GM21447 (cell line): ENCODE results near the gene PRKCE.

Source experiments
- ATAC-seq: cut with Tn5 transposase; IDR thresholded peaks from one replicate; pipeline ENCODE4 v1.9.1; 2021; ENCODE audit not compliant: unreplicated experiment

Gene PRKCE

GRCh38 chr2:45979065-45979464, 327.6 kb downstream of the PRKCE start:
- ATAC-seq: no peak

DNA sequence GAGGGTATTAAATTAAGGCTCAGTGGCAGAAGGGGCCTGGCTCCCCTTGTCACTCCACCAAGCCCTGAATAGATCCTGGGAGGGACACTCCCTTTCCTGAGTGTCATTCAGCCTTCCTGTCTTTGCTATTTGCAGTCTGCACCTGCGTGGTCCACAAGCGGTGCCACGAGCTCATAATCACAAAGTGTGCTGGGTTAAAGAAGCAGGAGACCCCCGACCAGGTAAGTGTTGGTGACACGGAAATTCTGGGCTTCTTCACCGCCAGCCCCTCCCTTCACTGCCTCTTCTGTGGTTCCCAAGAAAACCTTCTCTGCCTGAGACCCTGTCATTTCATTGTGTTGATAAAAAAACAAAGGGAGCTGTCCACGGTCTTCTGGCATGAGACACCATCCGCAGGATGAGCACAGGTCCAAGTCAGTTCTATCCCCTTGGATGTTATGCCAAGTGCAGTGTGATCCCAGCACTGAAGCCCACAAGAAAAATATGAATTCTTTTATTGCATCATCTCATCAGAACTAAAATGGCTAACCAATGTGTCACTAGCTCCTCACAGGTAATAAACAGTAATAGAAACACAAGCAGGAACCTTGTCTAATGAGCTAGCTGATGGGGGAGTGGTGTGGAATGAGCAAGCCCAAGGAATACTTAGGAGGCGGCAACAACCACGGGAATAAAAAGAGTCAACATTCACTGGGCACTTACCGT, 328.8 kb downstream of the PRKCE start:
- ATAC-seq: no peak

DNA sequence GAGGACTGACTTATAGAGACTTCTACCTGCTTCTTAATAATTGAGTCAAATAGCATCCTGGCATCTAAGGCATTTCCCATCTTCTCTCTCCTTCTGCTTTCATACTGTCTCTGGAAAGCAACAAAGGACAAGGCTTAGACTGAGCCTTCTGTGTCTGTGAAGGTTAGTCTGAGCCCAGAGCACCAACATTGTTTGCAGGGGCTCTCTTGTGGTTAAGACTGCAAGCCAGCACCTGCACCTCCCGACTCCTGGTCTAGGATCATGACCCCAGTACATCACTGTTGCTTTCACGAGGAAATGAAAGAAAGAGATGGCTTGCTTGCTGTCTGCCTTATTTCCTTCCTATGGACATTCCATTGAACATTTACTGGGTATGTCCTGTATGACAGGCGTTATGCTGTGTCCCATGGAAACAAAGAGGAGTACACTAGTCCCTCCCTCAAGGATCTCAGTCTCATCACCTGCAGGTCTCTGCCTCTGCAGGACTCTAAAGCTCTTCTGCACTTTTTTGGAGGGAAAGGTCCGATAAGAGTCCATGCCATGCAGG, 330.0 kb downstream of the PRKCE start:
- ATAC-seq: no peak

- no peak for ATAC-seq
Measured at GRCh38 chr2:45982096-45982495, 330.6 kb downstream of the PRKCE start.

DNA sequence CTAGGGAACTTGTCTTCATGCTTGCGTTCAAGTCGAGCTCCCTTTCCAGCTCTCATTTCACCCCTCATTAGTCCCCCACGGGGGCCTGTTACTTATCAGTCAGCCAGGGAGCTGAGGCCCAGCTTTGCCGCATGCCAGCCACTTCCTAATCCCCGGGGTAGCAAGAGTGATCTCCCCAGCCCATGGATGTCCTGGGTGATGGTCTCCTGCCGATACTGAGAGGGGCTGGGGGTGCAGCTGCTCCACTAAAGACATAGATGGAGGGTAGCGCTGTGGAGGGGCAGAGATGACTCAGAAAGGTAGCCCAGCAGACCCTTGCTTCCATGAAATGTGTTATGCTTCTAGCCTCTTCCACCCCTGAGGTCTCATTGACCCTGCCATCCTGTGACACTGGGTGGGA, 331.7 kb downstream of the PRKCE start:
- ATAC-seq: no peak

- ATAC-seq: no peak
Measured at GRCh38 chr2:45984366-45984765, 332.9 kb downstream of the PRKCE start.

- ATAC-seq: no peak
Measured at GRCh38 chr2:45984896-45985473, 333.5 kb downstream of the PRKCE start.

- no peak for ATAC-seq
Measured at GRCh38 chr2:45986509-45986908, 335.0 kb downstream of the PRKCE start.

DNA sequence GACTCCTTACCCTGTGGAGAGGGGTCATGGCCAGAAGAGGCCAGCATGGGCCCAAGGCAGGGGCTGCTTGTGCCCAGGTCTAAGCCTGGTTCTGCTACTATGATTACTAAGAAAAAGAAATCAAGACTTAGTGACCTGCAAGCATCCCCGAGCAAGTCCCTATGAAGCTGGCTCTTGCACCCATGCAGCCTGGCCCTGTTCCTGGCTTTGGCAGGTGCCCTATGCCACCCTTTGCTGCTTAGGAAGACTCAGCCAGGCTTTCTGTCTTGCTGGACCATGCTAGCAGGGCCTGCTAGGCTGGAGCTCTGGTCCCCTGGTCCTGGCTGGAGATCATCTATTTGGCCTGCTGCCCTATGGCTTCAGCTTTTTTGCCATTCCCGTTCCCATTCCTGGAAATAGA, 336.4 kb downstream of the PRKCE start:
- no peak for ATAC-seq

DNA sequence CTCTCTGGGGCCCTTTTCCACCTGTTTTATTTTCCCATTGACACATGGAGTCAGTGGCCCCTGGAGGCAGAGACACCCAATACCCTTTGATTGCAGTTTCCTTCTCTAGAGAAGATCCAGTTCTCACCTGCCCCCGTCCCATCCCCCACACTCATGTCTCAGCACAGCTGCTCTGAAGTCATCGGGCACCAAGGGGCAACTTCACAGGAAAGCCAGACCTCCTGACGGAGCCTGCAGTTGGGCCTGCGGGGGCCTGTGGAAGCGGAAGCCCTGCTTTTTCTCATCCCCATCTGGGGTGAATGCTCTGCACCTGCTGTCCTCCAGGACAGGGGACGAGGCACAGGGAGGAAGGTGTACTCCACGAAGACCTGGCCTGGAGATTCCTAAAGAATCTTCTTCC, 337.4 kb downstream of the PRKCE start:
- no peak for ATAC-seq

GRCh38 chr2:45990131-45990530, 338.7 kb downstream of the PRKCE start:
- no peak for ATAC-seq

GRCh38 chr2:45992021-45992740, 340.7 kb downstream of the PRKCE start:
- ATAC-seq: no peak

DNA sequence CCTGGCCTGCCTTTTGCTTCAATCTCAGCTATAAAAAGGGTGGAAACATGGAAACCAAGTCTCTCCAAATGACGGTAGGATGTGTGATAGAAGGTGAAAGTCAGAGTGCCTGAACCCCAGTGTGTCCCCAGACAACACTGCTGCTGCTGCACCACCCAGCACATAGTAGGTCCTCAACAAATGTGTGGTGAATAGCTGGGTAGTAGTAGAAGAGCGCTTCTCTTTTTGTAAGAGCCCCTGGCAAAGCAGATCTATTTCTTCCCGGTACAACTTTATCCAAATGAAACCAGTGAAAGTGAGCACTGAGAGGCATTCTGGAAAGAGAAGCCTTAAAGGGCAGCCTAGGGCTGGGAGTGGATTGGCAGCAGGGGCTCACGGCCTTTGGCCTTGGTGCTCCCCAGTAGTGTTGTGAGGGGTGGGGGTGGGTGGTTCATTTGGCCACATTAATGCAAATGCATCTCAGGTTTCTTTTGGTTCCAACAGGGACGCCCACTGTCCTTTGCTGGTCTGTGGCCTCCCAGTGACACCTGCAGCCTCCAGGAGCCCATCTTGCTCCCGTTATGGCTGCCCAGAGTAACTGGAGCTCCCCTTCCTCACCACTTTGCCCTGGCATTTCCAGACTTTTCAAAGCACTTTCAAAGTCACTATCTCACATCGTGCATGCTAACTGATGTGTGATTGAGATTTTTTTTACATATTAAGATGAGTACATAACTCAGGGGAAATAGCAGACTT, 341.4 kb downstream of the PRKCE start:
- no peak for ATAC-seq

GRCh38 chr2:45993476-45993991, 342.1 kb downstream of the PRKCE start:
- ATAC-seq: no peak

- ATAC-seq: no peak
Measured at GRCh38 chr2:45994060-45994459, 342.6 kb downstream of the PRKCE start.

- ATAC-seq: no peak
Measured at GRCh38 chr2:46000660-46001059, 349.2 kb downstream of the PRKCE start.

GRCh38 chr2:46001290-46001689, 349.8 kb downstream of the PRKCE start:
- ATAC-seq: no peak

DNA sequence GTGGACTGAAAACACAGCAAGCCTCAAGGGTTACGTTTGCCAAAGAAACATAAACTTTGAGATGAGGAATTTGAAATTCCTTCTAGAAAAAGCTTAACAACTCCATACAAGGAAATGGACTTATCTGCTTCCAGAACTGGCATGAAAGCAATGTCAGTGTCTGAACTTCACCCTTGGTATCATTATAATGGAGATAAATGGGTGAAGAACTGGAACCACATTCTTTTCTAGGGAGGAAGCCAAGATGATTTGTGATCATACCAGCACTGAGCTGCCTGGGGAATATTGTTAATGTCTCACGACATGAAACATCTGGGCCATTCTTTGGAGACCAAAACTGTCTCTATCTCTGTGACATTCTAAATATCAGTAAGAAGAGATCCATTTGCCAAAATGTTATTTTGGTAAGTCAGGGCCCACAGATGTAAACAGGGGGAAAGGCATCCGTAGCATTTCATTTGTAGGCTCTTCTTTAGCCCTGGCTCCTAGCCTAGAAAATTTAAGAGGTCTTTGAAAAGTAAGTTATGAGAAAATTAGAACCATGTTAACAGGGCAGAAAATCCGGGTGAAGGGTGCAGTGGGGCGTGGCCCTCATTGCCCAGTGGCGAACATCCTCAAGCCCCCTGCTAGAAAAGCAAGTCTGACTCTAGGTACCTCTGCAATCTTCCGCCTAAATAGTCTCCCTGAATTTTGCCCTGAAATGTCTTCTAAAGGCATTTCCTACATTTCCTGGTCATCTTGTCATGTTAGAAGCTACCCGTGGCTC, 350.4 kb downstream of the PRKCE start:
- no peak for ATAC-seq

DNA sequence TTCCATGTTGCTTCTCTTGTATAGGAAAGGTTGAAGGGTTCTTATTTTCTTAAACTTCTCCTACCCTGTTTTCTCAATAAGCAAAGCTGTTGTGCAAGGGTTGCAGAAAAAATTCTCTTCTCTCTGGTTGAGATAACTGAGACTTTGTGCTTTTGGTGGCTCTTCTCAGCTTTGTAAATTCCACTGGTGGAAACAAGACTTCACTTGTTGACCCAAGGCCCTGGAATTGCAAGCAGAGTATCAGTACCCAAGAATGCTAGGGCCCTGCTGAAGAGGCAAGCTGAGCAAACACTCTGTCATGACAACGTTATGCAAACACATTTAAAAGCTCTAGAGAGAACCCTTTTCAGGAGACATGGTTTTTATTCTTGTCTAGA, 351.0 kb downstream of the PRKCE start:
- ATAC-seq: no peak

DNA sequence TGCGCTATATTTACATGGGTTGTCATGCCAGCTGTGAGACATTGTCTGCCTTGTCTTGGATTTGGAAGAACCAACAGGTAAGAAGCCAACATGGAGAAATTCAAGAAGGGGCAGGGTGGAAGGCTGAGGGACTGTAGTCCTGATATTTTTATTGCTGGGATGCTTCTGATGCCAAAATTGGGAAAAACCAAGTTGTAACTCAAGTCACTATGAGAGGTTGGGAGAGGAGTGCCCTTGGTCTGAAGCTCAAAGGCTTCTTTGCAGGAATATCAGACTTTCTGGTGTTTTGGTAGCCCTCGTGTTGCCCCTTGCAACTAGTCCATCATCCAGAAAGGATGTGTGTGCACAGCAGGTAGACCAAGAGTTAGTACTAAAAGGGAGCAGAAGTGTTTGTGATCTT, 351.5 kb downstream of the PRKCE start:
- no peak for ATAC-seq
